ENCODE data around the gene UBE2D2.

Gene UBE2D2

DNA sequence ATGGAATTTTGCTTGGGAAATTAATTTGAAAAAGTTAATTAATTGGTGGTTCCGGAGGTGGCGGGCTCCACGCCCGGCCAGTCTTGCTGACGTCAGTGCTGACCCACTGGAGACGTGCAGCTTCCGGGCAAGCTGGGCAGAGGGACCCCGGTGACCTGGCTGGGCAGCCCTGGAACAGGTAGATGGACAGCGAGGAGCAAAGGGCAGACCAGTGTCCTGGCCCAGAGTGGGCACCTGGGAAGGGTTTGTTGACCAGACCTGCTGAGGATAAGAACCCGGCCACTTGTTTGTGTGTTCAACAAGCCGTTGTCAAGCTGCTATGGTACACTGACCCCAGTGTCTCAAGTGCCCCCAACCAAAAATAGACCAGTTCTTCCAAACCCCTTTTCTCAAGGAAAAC lies 104.5 kb downstream of the UBE2D2 start:
- Mint-ChIP-seq H3K4me3 (no peak overlapping the region), H3K9me3 (no peaks in the 10 kb centered on the region), H3K27ac (peak overlapping the region; percentile 56 to 99 (median 78)), H3K36me3 (ENCODE audit: low read depth) (no peaks in the 10 kb centered on the region), H3K27me3 (ENCODE audit: low read depth) (no peaks in the 10 kb centered on the region), H3K4me1 (peaks cover 70% of the 10 kb centered on the region)
- TF ChIP-seq, protein P1, sequence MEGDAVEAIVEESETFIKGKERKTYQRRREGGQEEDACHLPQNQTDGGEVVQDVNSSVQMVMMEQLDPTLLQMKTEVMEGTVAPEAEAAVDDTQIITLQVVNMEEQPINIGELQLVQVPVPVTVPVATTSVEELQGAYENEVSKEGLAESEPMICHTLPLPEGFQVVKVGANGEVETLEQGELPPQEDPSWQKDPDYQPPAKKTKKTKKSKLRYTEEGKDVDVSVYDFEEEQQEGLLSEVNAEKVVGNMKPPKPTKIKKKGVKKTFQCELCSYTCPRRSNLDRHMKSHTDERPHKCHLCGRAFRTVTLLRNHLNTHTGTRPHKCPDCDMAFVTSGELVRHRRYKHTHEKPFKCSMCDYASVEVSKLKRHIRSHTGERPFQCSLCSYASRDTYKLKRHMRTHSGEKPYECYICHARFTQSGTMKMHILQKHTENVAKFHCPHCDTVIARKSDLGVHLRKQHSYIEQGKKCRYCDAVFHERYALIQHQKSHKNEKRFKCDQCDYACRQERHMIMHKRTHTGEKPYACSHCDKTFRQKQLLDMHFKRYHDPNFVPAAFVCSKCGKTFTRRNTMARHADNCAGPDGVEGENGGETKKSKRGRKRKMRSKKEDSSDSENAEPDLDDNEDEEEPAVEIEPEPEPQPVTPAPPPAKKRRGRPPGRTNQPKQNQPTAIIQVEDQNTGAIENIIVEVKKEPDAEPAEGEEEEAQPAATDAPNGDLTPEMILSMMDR (IDR thresholded peaks at IDR 0.05; ENCODE audit: unreplicated experiment in 3 of 3): no peak

DNA sequence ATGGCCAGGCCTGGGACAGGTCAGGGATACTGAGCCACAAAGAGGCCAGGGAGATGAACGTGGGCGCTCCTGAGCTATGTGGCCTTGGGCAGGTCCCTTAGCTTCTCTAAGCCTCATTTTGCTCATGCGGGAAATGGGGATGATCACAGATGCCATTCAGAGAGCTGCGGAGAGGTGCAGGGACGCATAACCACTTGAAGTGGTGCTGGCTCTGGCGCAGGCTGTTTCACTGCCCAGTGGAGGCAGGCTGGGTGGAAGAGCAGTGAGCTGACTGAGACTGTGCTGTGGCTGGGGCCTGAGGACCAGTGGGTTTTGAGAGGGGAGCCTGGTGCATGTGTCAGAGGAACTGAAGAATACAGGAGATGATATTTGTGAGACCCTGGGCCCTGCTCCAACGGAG lies 105.4 kb downstream of the UBE2D2 start:
- TF ChIP-seq, protein P1 (IDR thresholded peaks at IDR 0.05; ENCODE audit: unreplicated experiment in 3 of 3): no peak
- Mint-ChIP-seq H3K27ac (peak overlapping the region; percentile 78 to 99 (median 83)), H3K27me3 (ENCODE audit: low read depth) (no peaks in the 10 kb centered on the region), H3K36me3 (ENCODE audit: low read depth) (no peaks in the 10 kb centered on the region), H3K9me3 (no peaks in the 10 kb centered on the region), H3K4me1 (peaks cover 69% of the 10 kb centered on the region), H3K4me3 (peak overlapping the region in 2 of 3 experiments; percentile 38 to 50)

DNA sequence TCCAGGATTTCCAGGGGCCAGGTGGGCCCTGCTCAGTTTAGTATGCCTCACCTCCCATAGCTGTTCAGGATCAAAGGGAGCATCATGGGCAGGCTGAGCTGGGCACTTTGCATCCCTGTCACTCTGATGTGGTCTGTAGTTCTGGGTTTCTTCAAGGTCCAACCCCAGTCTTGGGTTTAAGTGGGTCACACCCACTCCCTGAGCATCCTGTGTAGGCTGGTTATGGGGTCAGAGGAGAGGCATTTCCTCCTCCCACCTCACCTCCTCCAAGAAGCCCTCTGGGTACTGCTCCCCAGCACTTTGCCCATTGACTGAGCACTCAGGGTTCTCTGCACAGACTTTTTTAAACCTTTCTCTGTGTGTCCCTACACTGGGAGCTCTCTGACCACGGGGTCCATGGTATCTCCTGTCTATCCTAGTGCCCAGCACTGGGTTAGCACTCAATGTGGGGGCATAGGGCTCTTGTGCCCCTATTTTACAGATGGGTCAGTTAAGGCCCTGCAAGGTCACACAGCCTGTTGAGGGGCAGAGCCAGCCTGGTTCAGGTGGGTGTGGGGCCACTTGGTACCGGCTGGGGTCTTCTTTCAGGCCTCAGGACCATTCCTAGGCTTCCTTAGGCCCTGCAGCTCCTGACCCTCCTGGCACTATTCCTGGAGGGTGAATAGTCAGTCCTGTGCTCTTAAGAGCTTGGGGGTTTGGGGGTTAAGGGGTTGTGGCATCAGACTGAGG lies 106.0 kb downstream of the UBE2D2 start:
- H3K27me3 Mint-ChIP-seq (ENCODE audit: low read depth): no peaks in the 10 kb centered on the region
- H3K36me3 Mint-ChIP-seq (ENCODE audit: low read depth): no peaks in the 10 kb centered on the region
- no peaks in the 10 kb centered on the region for H3K9me3 Mint-ChIP-seq
- peaks cover 67% of the 10 kb centered on the region for H3K4me1 Mint-ChIP-seq
- H3K27ac Mint-ChIP-seq: peak overlapping the region; percentile 78 to 99 (median 90)
- TF ChIP-seq, protein P1 (IDR thresholded peaks at IDR 0.05; ENCODE audit: unreplicated experiment in 3 of 3): no peak
- H3K4me3 Mint-ChIP-seq: peak overlapping the region in 1 of 3 experiments; percentile 12

DNA sequence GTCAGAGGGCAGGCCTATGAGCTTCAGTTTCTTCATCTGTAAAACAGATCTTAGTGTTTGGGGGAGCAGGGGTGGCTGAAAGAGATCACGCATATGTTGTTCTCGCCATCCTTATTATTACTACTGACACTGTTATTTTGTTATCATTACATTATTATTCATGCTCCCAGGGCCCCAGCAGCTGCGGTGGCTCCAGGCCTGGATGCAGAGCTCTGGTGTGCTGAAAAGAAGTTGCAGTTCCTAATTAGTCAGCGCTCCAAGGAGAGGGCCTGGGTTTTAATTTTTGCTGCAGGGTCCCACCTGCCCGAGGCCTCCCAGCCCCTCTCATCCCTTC lies 106.6 kb downstream of the UBE2D2 start:
- TF ChIP-seq, protein P1 (IDR thresholded peaks at IDR 0.05; ENCODE audit: unreplicated experiment in 3 of 3): no peak
- Mint-ChIP-seq H3K36me3 (ENCODE audit: low read depth) (no peaks in the 10 kb centered on the region), H3K27me3 (ENCODE audit: low read depth) (no peaks in the 10 kb centered on the region), H3K4me1 (peaks cover 67% of the 10 kb centered on the region), H3K27ac (peak overlapping the region; percentile 77 to 99 (median 90)), H3K9me3 (no peaks in the 10 kb centered on the region), H3K4me3 (peak overlapping the region in 2 of 3 experiments; percentile 27 to 30)

DNA sequence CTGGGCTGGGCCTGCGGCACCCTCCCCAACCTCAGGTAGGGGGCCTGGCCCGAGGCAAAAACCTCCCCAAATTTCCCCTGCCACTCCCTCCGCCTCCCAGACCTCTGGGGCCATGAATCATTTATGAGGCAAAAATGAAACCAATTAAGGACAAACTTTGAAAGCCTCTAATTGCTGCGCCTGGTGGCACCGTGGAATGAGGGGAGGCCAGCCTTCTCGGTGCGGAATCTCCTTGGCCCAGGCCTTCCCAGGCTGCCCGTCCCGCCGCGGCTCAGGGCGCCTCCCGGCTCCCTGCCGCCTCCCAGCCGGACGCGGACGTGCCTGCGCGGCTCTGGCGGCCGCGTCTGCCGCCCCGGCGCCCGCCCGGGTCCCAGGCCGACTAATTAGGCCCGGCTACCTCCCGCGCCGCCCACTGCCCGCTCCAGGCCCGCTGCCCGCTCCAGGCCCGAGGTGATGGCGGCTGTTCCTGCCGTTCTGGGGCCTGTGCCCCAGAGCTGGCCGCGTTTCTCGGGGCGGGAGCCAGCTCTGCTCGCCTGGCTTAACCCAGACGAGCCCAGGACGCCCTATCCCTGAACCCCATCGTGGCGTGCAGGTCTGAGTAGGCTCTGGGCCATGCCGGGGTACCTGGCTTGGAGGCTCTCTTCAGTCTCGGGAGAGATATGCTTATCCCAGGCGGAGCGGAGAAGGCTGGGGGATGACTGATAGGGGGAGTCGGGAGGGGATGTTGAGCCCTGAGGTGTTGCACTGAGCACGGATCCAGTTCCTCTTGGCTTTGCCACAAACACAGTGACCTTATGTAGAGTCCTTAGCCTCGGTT lies 107.1 kb downstream of the UBE2D2 start:
- peak overlapping the region; percentile 95 to 99 (median 96) for H3K27ac Mint-ChIP-seq
- H3K36me3 Mint-ChIP-seq (ENCODE audit: low read depth): no peaks in the 10 kb centered on the region
- peaks cover 67% of the 10 kb centered on the region for H3K4me1 Mint-ChIP-seq
- TF ChIP-seq, protein P1 (IDR thresholded peaks at IDR 0.05; ENCODE audit: unreplicated experiment in 3 of 3): no peak
- no peaks in the 10 kb centered on the region for H3K27me3 Mint-ChIP-seq (ENCODE audit: low read depth)
- H3K4me3 Mint-ChIP-seq: peak overlapping the region; percentile 35 to 80 (median 38)
- no peaks in the 10 kb centered on the region for H3K9me3 Mint-ChIP-seq
